ENCODE data around the gene ARHGAP18.

Gene ARHGAP18

DNA sequence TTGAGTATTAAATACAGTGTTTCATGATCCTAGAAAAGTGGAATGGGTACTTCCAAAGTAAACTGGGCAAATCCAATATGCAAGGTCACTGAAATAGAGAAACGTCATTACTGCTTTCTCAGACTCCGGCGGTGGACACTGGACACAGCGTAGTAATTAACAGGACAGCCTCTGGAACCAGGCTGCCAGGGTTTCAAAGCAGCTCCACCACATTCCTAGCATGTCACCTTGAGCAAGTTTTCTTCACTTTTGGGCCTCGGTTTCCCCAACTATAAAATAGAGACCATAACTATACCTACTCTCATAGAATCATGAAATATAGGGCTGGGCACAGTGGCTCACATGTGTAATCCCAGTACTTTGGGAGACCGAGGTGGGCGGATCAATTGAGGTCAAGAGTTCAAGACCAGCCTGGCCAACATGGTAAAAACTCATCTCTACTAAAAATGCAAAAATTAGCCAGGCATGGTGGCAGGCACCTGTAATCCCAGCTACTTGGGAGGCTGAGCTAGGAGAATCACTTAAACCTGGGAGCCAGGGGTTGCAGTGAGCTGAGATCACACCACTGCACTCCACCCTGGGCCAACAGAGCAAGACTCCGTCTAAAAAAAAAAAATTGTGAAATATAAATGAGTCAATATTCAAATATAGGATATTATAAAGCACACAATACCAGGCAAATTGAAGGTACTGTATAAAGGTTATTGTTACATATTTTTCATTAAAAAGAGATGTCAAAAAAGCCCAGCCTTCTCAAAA lies 24.9 kb downstream of the ARHGAP18 start:
- DNase-seq (ENCODE audit: insufficient read length, low spot score) (no peak), FAIRE-seq (no peak)
- TF ChIP-seq, protein P1, sequence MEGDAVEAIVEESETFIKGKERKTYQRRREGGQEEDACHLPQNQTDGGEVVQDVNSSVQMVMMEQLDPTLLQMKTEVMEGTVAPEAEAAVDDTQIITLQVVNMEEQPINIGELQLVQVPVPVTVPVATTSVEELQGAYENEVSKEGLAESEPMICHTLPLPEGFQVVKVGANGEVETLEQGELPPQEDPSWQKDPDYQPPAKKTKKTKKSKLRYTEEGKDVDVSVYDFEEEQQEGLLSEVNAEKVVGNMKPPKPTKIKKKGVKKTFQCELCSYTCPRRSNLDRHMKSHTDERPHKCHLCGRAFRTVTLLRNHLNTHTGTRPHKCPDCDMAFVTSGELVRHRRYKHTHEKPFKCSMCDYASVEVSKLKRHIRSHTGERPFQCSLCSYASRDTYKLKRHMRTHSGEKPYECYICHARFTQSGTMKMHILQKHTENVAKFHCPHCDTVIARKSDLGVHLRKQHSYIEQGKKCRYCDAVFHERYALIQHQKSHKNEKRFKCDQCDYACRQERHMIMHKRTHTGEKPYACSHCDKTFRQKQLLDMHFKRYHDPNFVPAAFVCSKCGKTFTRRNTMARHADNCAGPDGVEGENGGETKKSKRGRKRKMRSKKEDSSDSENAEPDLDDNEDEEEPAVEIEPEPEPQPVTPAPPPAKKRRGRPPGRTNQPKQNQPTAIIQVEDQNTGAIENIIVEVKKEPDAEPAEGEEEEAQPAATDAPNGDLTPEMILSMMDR (IDR thresholded peaks at IDR 0.05; ENCODE audit: insufficient read depth, missing control alignments), result no peak

DNA sequence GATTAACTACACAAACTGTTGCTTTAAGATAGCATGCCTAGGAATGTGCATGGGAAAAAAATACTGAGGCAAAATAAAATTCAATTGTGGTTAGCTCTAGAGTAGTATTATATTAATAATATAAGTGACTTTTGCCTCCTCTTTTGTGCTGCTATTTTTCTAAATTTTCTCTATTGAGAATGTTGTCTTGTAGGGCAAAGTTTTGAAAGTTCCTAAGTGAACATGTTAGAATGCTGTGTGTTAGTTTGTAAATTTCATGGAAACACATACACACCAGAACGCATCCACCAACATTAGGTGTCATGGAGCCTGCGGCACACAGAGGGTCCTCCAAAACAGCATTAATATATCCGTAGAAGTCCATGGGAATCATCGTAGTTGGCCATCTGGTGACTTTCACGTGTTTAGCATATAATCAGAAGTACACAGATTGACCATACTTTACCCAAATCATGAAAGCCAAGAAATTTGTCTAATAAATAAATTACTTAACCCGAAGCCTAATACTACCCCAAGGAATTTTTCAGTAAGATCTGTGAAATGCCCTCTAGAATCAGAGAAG lies 25.6 kb downstream of the ARHGAP18 start:
- DNase-seq (ENCODE audit: insufficient read length, low spot score), result no peak
- no peak for FAIRE-seq
- TF ChIP-seq, protein P1 (IDR thresholded peaks at IDR 0.05; ENCODE audit: insufficient read depth, missing control alignments), result no peak

DNA sequence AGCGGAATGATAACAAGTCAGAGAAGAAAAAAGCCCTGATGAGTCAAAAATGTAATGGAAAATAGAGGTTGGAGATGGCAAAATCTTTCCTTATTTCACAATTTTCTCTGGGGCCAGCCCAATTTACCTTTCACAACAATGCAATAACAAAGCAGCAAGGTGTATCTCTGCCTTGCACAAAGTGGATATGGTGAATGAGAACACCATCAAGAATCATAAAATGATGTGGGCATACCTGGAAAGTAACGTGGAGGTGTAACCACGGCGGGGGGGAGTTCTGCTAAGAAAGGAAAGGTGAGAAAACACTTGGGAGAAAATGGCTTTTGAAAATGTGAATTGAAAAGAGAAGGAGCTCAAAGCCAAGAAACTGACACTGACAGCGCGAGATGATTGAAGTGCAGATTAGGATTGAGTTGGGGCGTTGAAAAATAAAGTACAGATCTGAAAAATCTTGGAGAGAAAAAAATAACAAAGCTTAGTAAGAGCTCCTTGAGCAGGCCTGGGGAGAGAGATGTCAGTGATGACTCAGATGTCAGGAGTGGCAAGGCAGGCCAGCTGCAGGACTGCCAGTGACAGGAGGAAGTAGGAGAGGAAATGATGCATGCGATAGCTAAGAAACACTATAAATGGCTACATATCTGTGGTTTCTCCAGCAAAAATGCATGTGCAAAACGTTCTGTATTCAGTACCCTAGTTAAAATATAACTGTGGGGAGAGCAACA lies 26.2 kb downstream of the ARHGAP18 start:
- FAIRE-seq, result no peak
- TF ChIP-seq, protein P1 (IDR thresholded peaks at IDR 0.05; ENCODE audit: insufficient read depth, missing control alignments), result no peak

DNA sequence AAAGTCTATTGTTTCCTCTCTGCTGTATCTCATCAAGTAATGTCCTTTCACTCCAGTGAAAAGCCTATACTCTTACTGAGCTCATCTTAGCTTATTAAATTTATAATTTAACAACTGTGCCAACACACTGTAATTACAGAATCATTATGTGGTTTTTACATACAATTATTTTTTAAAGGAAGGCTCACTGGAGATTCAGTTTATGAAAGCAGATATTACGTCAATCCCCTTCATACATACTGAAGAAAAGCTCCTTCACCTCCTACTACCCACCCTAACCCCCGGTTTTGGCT lies 28.1 kb downstream of the ARHGAP18 start:
- no peak for DNase-seq (ENCODE audit: insufficient read length, low spot score)
- FAIRE-seq, result no peak
- TF ChIP-seq, protein P1 (IDR thresholded peaks at IDR 0.05; ENCODE audit: insufficient read depth, missing control alignments), result no peak

More for the DNA sequence above, 26.2 kb downstream of the ARHGAP18 start:
- DNase-seq (ENCODE audit: insufficient read length, low spot score), result no peak

DNA sequence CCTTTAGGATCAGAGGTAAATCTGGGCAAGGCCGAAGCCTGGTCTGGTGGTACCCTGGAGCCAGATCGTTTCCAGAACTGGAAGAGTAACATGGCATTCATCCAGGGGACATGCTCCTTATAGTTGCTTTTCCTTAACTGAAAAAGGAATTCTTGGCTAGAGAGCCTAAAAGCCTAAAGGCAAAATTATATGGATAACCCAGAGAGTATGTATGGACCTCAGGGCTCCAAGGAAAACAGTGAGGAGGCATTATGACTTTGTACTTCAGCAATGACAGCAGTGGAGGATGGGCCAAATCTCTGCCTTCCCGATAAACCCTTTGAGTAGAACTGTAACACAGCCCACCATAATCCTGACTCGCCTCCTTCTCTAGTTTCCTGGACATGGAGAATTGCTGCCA lies 29.3 kb downstream of the ARHGAP18 start:
- DNase-seq (ENCODE audit: insufficient read length, low spot score), result no peak
- no peak for FAIRE-seq
- TF ChIP-seq, protein P1 (IDR thresholded peaks at IDR 0.05; ENCODE audit: insufficient read depth, missing control alignments), result no peak

DNA sequence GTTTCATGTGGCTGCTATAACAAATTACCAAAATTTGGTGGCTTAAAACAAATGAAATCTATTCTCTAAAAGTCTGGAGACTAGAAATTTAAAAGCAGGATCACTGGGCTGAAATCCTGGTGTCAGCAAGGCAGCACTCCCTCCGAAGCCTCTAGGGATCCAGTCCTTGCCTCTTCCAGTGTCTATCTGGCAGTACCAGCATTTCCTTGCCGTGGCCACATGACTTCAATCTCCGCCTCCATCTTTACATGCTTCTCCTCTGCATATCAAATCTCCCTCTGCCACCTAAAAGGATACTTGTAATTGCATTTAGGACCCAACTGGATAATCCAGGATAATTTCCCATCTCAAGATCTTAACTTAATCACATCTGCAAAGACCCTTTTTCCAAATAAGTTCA lies 30.2 kb downstream of the ARHGAP18 start:
- FAIRE-seq (no peak), DNase-seq (ENCODE audit: insufficient read length, low spot score) (no peak)
- TF ChIP-seq, protein P1 (IDR thresholded peaks at IDR 0.05; ENCODE audit: insufficient read depth, missing control alignments), result no peak

DNA sequence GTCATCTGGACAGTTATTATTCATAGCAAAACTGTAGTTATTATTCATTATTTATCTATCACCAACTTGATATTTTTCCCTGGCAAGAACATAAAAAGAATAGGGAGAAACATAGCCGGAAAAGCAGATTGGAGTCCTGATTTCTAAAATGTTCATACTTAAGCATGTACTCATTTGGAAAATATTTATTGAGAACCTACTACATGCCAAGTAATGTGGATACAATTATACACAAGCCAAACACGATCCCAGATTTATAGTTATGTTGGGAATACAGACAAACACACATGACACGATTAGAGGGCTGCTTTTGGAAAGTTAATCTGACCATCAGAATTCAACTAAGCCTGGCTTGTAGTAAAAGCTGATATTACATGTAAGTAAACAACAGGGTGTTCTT lies 30.7 kb downstream of the ARHGAP18 start:
- TF ChIP-seq, protein P1 (IDR thresholded peaks at IDR 0.05; ENCODE audit: insufficient read depth, missing control alignments), result no peak
- no peak for FAIRE-seq
- no peak for DNase-seq (ENCODE audit: insufficient read length, low spot score)

Data from D721Med (cell line).